Osteocyte (in vitro differentiated cells): ENCODE data around the gene ZNF212. TPM values are rescaled to one million over a fixed set of nuclear protein-coding genes. Genes with fewer than 3 reads are reported as not detected.

ENCODE experiments used
- DNase-seq: peaks from one replicate; pipeline ENCODE4 v3.0.0; 2021; ENCODE audit warnings: mixed read lengths; ENCODE audit not compliant: unreplicated experiment; ENCODE audit errors: extremely low spot score
- H3K27ac Mint-ChIP-seq: one replicate; pipeline ENCODE4 v1.8.0; 2021; ENCODE audit warnings: mild to moderate bottlenecking, mixed read lengths; ENCODE audit not compliant: unreplicated experiment
- H3K27me3 Mint-ChIP-seq: one replicate; pipeline ENCODE4 v1.8.0; 2021; ENCODE audit warnings: mixed read lengths; ENCODE audit not compliant: unreplicated experiment
- H3K36me3 Mint-ChIP-seq: one replicate; pipeline ENCODE4 v1.8.0; 2021; ENCODE audit warnings: mixed read lengths; ENCODE audit not compliant: unreplicated experiment
- H3K4me1 Mint-ChIP-seq: one replicate; pipeline ENCODE4 v1.8.0; 2021; ENCODE audit warnings: mixed read lengths; ENCODE audit not compliant: unreplicated experiment
- H3K4me3 Mint-ChIP-seq: one replicate; pipeline ENCODE4 v1.8.0; 2021; ENCODE audit warnings: mild to moderate bottlenecking, moderate library complexity, mixed read lengths; ENCODE audit not compliant: unreplicated experiment
- H3K9me3 Mint-ChIP-seq: one replicate; pipeline ENCODE4 v1.8.0; 2021; ENCODE audit warnings: mixed read lengths; ENCODE audit not compliant: unreplicated experiment
- long read RNA-seq: library from polyadenylated mRNA; unstranded; transcript quantifications from one replicate; pipeline ENCODE4 v2.0.0, GENCODE V29; 2021
- total RNA-seq: library from RNA; stranded (reverse); gene quantifications from 2 replicates; pipeline ENCODE4 v1.2.1, GENCODE V29; 2021
- TF ChIP-seq, protein P1 (sequence below): fragments of 200-600 bp; sonication (generic); IDR thresholded peaks from 2 replicates; pipeline ENCODE4 v1.5.0; 2021; ENCODE audit warnings: antibody characterized with exemption, mild to moderate bottlenecking, moderate library complexity

Gene ZNF212
- 11.9 and 13.0 TPM in 2 replicates for total RNA-seq
- long read RNA-seq, transcript ZNF212-201 (5 exons, 2,810 nt): major isoform, 14 of 22 reads
- long read RNA-seq, partial matches to known transcripts: 1 of 22 reads
- long read RNA-seq, other reads (novel, unspliced or antisense): 7 of 22 reads

DNA sequence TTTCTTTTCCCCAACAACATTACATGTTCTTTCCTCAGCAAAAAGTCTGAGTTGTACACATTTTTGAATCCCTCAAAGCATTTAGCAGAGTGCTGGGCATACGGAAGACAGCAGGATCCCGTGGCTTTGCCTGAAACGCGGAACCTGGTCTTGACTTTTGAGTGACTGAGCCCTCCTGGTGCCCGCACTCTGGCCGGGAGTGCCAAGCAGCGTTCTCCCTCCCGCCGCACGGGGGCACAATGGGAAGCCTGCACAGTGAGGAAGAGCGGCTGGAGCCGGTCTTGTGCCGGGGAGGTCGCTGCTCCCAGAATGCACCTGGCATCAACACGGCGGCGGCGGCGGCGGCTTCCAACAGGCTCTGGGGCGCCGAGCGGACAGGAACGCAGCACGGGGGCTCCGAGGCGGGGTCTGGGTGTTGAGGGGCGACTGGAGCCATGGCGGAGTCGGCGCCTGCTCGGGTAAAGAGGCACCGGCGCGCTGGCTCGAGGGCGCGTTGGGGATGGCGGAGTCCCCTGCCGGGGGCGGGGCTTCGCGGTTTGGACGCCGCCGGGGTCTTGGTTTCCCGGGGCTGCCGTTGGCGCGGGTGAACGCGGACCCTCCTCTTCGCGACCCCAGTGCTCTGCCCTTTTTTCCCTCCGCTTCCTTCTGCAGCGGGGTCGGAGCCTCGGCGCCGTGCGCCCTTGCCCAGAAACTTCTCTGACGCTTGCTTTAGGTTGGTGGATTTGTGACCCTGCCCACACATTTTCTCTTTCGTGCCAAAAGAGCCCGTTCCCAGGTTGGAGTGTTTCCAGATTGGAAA, at the start of gene ZNF212:
ZNF212 (plus strand) TSS at position 307 of the 799 bp plus-strand sequence; CDS start at position 435, 128 bp downstream.
- peaks cover 7% of the 10 kb centered on the region for H3K9me3 Mint-ChIP-seq
- TF ChIP-seq, protein P1, sequence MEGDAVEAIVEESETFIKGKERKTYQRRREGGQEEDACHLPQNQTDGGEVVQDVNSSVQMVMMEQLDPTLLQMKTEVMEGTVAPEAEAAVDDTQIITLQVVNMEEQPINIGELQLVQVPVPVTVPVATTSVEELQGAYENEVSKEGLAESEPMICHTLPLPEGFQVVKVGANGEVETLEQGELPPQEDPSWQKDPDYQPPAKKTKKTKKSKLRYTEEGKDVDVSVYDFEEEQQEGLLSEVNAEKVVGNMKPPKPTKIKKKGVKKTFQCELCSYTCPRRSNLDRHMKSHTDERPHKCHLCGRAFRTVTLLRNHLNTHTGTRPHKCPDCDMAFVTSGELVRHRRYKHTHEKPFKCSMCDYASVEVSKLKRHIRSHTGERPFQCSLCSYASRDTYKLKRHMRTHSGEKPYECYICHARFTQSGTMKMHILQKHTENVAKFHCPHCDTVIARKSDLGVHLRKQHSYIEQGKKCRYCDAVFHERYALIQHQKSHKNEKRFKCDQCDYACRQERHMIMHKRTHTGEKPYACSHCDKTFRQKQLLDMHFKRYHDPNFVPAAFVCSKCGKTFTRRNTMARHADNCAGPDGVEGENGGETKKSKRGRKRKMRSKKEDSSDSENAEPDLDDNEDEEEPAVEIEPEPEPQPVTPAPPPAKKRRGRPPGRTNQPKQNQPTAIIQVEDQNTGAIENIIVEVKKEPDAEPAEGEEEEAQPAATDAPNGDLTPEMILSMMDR: peak; percentile 84
- no peaks in the 10 kb centered on the region for H3K27me3 Mint-ChIP-seq
- peak within 1 kb of the TSS; percentile 89 for H3K4me3 Mint-ChIP-seq
- DNase-seq: peak; percentile 96
- peaks cover 11% of the 10 kb centered on the region for H3K36me3 Mint-ChIP-seq
- peak within 1 kb of the TSS; percentile 89 for H3K27ac Mint-ChIP-seq
- peaks cover 24% of the 10 kb centered on the region for H3K4me1 Mint-ChIP-seq

DNA sequence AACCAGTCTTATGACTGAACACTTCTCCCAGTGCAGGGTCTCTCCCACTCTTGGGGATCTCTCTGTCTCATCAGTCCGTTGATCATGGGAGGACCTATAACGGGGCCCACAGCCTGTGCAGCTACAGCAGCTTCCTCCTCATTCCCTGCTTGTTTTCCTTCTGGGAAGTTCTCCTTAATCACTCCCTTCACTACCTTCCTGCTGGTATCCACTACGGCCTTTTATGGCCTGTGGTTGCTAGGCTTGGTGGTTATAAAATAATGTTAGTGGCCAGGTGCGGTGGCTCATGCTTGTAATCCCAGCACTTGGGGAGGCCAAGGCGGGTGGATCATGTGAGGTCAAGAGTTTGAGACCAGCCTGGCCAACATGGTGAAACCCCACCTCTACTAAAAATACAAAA, 47.6 kb upstream of the ZNF212 start:
- H3K4me3 Mint-ChIP-seq: no peak overlapping the region
- H3K27me3 Mint-ChIP-seq: peaks cover 7% of the 10 kb centered on the region
- no peak overlapping the region for H3K27ac Mint-ChIP-seq
- H3K36me3 Mint-ChIP-seq: no peaks in the 10 kb centered on the region
- H3K4me1 Mint-ChIP-seq: peaks cover 22% of the 10 kb centered on the region
- DNase-seq: no peak
- no peaks in the 10 kb centered on the region for H3K9me3 Mint-ChIP-seq
- TF ChIP-seq, protein P1: no peak

DNA sequence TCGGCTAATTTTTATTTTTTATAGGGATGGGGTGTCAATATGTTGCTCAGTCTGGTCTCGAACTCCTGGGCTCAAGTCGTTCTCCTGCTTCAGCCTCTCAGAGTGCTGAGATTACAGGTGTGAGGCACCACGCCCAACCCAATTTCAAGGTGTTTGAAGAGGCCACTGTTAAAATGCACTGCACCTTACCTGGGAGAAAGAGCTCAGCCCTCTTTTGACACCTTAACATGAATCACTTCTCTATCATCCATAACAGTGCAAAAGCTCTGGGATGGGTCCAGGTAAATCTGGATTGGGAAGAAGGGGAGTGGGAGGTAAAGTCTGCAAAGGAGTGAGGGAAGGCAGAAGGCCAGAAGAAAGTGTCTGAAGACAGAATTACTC, 44.7 kb upstream of the ZNF212 start:
- no peak overlapping the region for H3K27ac Mint-ChIP-seq
- DNase-seq: no peak
- TF ChIP-seq, protein P1: no peak
- peaks cover 11% of the 10 kb centered on the region for H3K36me3 Mint-ChIP-seq
- H3K4me1 Mint-ChIP-seq: peaks cover 28% of the 10 kb centered on the region
- no peaks in the 10 kb centered on the region for H3K9me3 Mint-ChIP-seq
- no peaks in the 10 kb centered on the region for H3K27me3 Mint-ChIP-seq
- H3K4me3 Mint-ChIP-seq: peak overlapping the region; percentile 76

DNA sequence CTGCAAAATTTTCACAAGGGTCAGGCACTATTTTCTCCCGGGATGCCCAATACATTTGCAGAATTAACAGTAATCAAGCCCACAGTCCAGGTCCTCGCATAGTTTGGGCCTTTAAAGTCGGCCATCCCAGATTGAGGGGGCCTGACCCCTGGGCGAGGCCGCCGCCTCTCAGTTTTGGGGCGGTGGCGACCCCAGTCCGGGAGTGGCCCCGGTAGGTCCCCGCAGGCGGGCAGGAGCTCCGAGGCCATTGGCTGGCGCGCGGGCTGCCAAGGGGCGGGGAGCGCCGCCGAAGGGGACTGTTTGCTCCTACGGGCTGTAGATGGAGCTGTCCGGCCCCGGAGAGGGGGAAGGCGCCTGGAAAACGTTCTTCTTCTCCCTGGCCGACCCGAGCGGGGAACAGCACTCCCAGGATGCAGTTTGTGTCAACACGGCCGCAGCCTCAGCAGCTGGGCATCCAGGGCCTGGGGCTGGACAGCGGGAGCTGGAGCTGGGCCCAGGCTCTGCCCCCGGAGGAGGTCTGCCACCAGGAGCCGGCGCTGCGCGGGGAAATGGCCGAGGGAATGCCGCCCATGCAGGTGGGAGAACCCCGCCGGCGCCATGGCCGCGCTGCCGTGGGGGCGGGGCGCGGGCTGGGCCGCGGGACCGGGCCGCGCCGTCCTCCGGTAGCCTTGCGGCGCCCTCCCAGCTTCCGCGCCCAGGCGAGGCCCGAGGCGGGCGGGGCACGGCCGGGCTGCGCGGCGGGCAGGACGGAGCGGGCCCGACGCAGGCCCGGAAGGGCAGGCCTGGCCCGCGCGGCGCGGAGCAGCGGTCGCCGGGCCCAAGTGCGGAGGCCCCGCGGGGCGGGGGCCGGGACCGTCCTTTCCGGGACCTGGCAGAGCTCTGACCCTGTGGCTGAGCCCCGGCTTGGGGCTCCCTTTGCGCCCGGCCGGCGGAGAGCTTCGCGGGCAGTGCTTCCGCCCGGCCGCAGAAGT, 44.0 kb upstream of the ZNF212 start, which contains the start of gene ZNF282:
ZNF282 (plus strand) TSS at position 367 of the 971 bp plus-strand sequence; CDS start at position 411, 44 bp downstream.
- peaks cover 17% of the 10 kb centered on the region for H3K36me3 Mint-ChIP-seq
- no peaks in the 10 kb centered on the region for H3K27me3 Mint-ChIP-seq
- H3K4me3 Mint-ChIP-seq: peak within 1 kb of the TSS; percentile 84
- no peaks in the 10 kb centered on the region for H3K9me3 Mint-ChIP-seq
- peak within 1 kb of the TSS; percentile 87 for H3K27ac Mint-ChIP-seq
- DNase-seq: peak; percentile 98
- peaks cover 28% of the 10 kb centered on the region for H3K4me1 Mint-ChIP-seq
- TF ChIP-seq, protein P1: peak; percentile 80
